Stimulated activated CD4-positive, alpha-beta T cell treated with anti-CD3 and anti-CD28 coated beads, Interleukin-1b, Interleukin-23, amount 100 ng/mL, for 48 hours (primary cell): ENCODE results near the gene PDLIM5.
"Not testable (repeated sequence)": the region's sequence is repeated elsewhere in the genome, so short reads cannot be mapped to it uniquely, and the experiment has no call there.

ENCODE experiments used
- DNase-seq: peaks from one replicate; pipeline ENCODE4 v3.0.0-alpha.2; 2020

PDLIM5 gene

GRCh38 chr4:94533405-94534223, 81.9 kb downstream of the PDLIM5 start:
- no peak for DNase-seq

GRCh38 chr4:94534401-94535312, 82.9 kb downstream of the PDLIM5 start:
- no peak for DNase-seq

- DNase-seq, result no peak
Observed at GRCh38 chr4:94536049-94536448, 84.3 kb downstream of the PDLIM5 start.

- no peak for DNase-seq
Observed at GRCh38 chr4:94536649-94537469, 85.1 kb downstream of the PDLIM5 start.

GRCh38 chr4:94537921-94538628, 86.3 kb downstream of the PDLIM5 start:
- DNase-seq, result no peak

- DNase-seq, result no peak
Observed at GRCh38 chr4:94540476-94540875, 88.7 kb downstream of the PDLIM5 start.

- no peak for DNase-seq
Observed at GRCh38 chr4:94544811-94545210, 93.1 kb downstream of the PDLIM5 start.

GRCh38 chr4:94545296-94545695, 93.6 kb downstream of the PDLIM5 start:
- DNase-seq, result no peak

- no peak for DNase-seq
Observed at GRCh38 chr4:94546949-94547348, 95.2 kb downstream of the PDLIM5 start.

- no peak for DNase-seq
Observed at GRCh38 chr4:94548571-94548970, 96.8 kb downstream of the PDLIM5 start.

GRCh38 chr4:94550352-94550751, 98.6 kb downstream of the PDLIM5 start:
- no peak for DNase-seq

GRCh38 chr4:94550851-94551250, 99.1 kb downstream of the PDLIM5 start:
- no peak for DNase-seq

GRCh38 chr4:94551643-94552564, 100.2 kb downstream of the PDLIM5 start:
- no peak for DNase-seq

- DNase-seq, result not testable (repeated sequence)
Observed at GRCh38 chr4:94556047-94556446, 104.3 kb downstream of the PDLIM5 start.

- DNase-seq, result not testable (repeated sequence)
Observed at GRCh38 chr4:94557632-94558031, 105.9 kb downstream of the PDLIM5 start.

- DNase-seq, result no peak
Observed at GRCh38 chr4:94558392-94558904, 106.7 kb downstream of the PDLIM5 start.

- no peak for DNase-seq
Observed at GRCh38 chr4:94559351-94559806, 107.6 kb downstream of the PDLIM5 start.

- DNase-seq, result no peak
Observed at GRCh38 chr4:94561249-94562024, 109.7 kb downstream of the PDLIM5 start.

- DNase-seq, result no peak
Observed at GRCh38 chr4:94562285-94562684, 110.5 kb downstream of the PDLIM5 start.

GRCh38 chr4:94564252-94564651, 112.5 kb downstream of the PDLIM5 start:
- no peak for DNase-seq
